ENCODE data around the gene NINJ1. TPM values are rescaled to one million over a fixed set of nuclear protein-coding genes. Genes with fewer than 3 reads are reported as not detected.

Gene NINJ1
- total and polyA plus RNA-seq, 2 of the 4 experiments (the other 2 are of a cell fraction), result 21.9 to 38.8 TPM

DNA sequence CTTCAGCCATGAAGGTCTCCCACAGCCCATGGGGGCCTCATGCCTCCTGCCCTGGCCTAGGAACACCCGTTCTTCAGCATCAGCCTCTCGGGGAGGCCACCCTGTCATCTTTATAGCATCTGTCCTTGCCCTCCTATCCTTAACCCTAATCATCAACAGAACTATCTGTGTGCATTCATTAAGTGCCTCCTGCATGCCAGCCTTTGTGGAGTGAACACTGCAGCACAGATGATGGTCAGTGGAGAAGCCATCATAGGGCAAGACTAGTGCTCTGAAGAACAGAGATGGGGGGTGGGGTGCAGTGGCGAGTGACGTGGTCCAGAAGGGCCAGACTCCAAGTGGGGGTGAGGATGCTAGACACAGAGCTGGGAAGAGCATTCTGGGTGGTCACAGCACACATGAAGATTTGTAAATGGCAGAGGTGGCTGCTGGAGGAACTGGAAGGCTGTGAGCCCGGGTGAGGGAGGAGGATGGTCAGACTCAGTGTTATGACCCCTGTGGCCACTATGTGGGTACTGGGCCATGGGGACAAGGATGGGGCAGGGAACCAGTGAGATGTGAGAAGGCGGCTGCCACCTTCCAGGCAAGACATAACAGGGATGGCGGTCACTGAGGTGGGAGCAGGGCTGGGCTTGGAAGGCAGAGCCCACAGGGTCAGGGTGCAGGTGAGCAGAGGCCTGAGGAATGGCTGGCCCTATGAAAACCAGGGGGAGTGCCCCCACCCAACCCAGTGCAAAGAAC, 41.6 kb downstream of the NINJ1 start:
- Histone ChIP-seq H3K4me2 (ENCODE audit: low read depth, low read length) (no peak overlapping the region), H2BK120ac (ENCODE audit: low read depth, low read length) (no peak overlapping the region), H2BK20ac (ENCODE audit: low read depth, low read length) (no peak overlapping the region), H3K4ac (ENCODE audit: low read depth, low read length) (no peak overlapping the region), H3K9me3 (ENCODE audit: control insufficient read depth, insufficient read depth, low read length) (peaks cover 19% of the 10 kb centered on the region), H3K9me1 (ENCODE audit: insufficient read depth, low read length) (peaks cover 5% of the 10 kb centered on the region; the same call in 1 of the 2 replicates), H4K91ac (ENCODE audit: insufficient read depth, low read depth, low read length) (no peak overlapping the region; the same call in 1 of the 2 replicates), H3K18ac (ENCODE audit: low read depth, low read length) (peak overlapping the region; percentile 66; the same call in 1 of the 2 replicates), H2AFZ (replicated peaks; ENCODE audit: low read length, poor library complexity) (peak overlapping the region; percentile 26), H3K14ac (replicated peaks; ENCODE audit: low read depth, low read length) (0 out of 2 replicates have a peak overlapping the region, but pooled peaks have one; percentile 33), H4K8ac (ENCODE audit: low read depth in 2 of 2, low read length in 2 of 2) (peak overlapping the region in 1 of 2 experiments; percentile 26; a peak in 1 of 4 replicates), H4K20me1 (ENCODE audit: insufficient read depth, low read length) (no peaks in the 10 kb centered on the region), H3K9ac (ENCODE audit: low read depth, low read length) (no peak overlapping the region), H4K5ac (ENCODE audit: low read depth, low read length) (peak overlapping the region; percentile 50; the same call in 1 of the 2 replicates), H3K4me3 (ENCODE audit: insufficient read depth, low read depth, low read length) (no peak overlapping the region), H3K56ac (ENCODE audit: extremely low read depth, insufficient read depth, low read length) (no peak overlapping the region), H3K23ac (ENCODE audit: low read depth, low read length) (no peak overlapping the region), H2BK5ac (ENCODE audit: low read depth, low read length, poor library complexity, severe bottlenecking) (peak overlapping the region; percentile 86), H2AK5ac (ENCODE audit: low read depth, low read length) (no peak overlapping the region), H3K79me1 (ENCODE audit: low read depth in 1 of 2, low read length in 2 of 2) (peaks cover 8 to 10% of the 10 kb centered on the region in 2 experiments; a peak in 2 of 4 replicates), H3K27me3 (ENCODE audit: control insufficient read depth, insufficient read depth, low read length) (no peaks in the 10 kb centered on the region), H3K27ac (ENCODE audit: insufficient read depth, low read length) (peak overlapping the region; percentile 10; the same call in 1 of the 2 replicates), H3K4me1 (ENCODE audit: control insufficient read depth, insufficient read depth, low read length) (peaks cover 14% of the 10 kb centered on the region), H2BK15ac (ENCODE audit: low read depth, low read length) (no peak overlapping the region), H2AK9ac (replicated peaks; ENCODE audit: low read depth, low read length, poor library complexity) (peak overlapping the region; percentile 88), H3K36me3 (ENCODE audit: control insufficient read depth, insufficient read depth, low read length) (no peaks in the 10 kb centered on the region)
- intact Hi-C loops (cut with micrococcal nuclease) (loop anchor here (10.0 kb wide), 1 partner anchor 362 kb away; the partner anchor contains the start of genes FAM120A and FAM120AOS), dilution Hi-C loops (cut with HindIII; ENCODE audit: low sequenced_read_pairs, unreplicated experiment) (no loop called here), in situ Hi-C loops (cut with MboI; ENCODE audit: low sequenced_read_pairs) (no loop called here)
- 97% methylated on average over 4 of the region's 7 CpGs; no CpG with 5 or more reads in 1 of the 2 experiments for WGBS, 2 experiments (ENCODE audit: extremely low coverage in 2 of 2, insufficient read length in 1 of 2)
- BruUV-seq (replicated peaks), result no TSS peak
- ATAC-seq (ENCODE audit: low read depth) (no peak), DNase-seq (no peak)
- TF ChIP-seq MXI1 (IDR thresholded peaks at IDR 0.05; ENCODE audit: borderline replicate concordance, low read depth, low read length), result no peak
- TF ChIP-seq NFE2L2 (IDR thresholded peaks at IDR 0.05; ENCODE audit: low read depth, low read length), result no peak
- no peak for TF ChIP-seq MAZ (IDR thresholded peaks at IDR 0.05; ENCODE audit: borderline replicate concordance, low read depth, low read length)
- TF ChIP-seq MAFK (IDR thresholded peaks at IDR 0.05; ENCODE audit: low read depth, low read length), result no peak
- no peak for TF ChIP-seq RFX5 (IDR thresholded peaks at IDR 0.05; ENCODE audit: low read depth, low read length)
- no peak for TF ChIP-seq CHD1 (IDR thresholded peaks at IDR 0.05; ENCODE audit: low read depth, low read length)
- TF ChIP-seq, protein P1, sequence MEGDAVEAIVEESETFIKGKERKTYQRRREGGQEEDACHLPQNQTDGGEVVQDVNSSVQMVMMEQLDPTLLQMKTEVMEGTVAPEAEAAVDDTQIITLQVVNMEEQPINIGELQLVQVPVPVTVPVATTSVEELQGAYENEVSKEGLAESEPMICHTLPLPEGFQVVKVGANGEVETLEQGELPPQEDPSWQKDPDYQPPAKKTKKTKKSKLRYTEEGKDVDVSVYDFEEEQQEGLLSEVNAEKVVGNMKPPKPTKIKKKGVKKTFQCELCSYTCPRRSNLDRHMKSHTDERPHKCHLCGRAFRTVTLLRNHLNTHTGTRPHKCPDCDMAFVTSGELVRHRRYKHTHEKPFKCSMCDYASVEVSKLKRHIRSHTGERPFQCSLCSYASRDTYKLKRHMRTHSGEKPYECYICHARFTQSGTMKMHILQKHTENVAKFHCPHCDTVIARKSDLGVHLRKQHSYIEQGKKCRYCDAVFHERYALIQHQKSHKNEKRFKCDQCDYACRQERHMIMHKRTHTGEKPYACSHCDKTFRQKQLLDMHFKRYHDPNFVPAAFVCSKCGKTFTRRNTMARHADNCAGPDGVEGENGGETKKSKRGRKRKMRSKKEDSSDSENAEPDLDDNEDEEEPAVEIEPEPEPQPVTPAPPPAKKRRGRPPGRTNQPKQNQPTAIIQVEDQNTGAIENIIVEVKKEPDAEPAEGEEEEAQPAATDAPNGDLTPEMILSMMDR (conservative IDR thresholded peaks at IDR 0.05; ENCODE audit: low read depth, low read length), result no peak
- TF ChIP-seq POLR2A (IDR thresholded peaks at IDR 0.05; ENCODE audit: low read depth, low read length), result no peak
- TF ChIP-seq, protein P2, sequence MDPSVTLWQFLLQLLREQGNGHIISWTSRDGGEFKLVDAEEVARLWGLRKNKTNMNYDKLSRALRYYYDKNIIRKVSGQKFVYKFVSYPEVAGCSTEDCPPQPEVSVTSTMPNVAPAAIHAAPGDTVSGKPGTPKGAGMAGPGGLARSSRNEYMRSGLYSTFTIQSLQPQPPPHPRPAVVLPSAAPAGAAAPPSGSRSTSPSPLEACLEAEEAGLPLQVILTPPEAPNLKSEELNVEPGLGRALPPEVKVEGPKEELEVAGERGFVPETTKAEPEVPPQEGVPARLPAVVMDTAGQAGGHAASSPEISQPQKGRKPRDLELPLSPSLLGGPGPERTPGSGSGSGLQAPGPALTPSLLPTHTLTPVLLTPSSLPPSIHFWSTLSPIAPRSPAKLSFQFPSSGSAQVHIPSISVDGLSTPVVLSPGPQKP (IDR thresholded peaks at IDR 0.05; ENCODE audit: borderline replicate concordance, low read depth, low read length), result no peak
- no peak for TF ChIP-seq RAD21 (IDR thresholded peaks at IDR 0.05; ENCODE audit: low read length)
- TF ChIP-seq CEBPB (IDR thresholded peaks at IDR 0.05; ENCODE audit: low read depth, low read length), result no peak
- TF ChIP-seq BHLHE40 (IDR thresholded peaks at IDR 0.05; ENCODE audit: low read depth, low read length), result no peak
- ChIA-PET POLR2A (ENCODE audit: unreplicated experiment) (no interaction called here), CTCF (no interaction called here)
